ENCODE measurements around the gene ERVH48-1.
A peak's percentile ranks its signal among the peaks of the same experiment; 100 is the strongest.

Gene ERVH48-1

DNA sequence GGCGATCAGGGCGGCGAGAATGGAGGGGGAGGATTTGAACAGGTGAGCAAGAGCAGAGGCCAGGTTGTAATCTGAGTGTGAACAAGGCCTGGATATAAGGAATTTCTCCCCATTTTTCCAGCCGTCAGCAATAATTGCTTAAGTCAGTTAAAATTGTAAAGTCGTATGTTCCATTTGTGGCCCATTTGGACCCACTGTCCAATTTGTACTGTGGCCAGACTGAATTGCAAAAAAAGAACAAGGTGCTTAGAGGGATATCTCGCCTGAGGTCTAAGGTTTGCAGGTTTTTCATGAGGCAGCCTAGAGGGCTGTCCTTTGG lies 1.0 kb downstream of the ERVH48-1 start:
- no peaks in the 10 kb centered on the region; the same call in 1 of the 2 replicates for H3K4me1 ChIP-seq (ENCODE audit: control insufficient read depth, insufficient read depth, low read length)
- no peaks in the 10 kb centered on the region for H3K9me3 ChIP-seq (ENCODE audit: control insufficient read depth, insufficient read depth, low read depth, low read length)
- TF ChIP-seq WT1 (tag by site-specific recombination; IDR thresholded peaks at IDR 0.05): no peak
- TF ChIP-seq, protein P1, sequence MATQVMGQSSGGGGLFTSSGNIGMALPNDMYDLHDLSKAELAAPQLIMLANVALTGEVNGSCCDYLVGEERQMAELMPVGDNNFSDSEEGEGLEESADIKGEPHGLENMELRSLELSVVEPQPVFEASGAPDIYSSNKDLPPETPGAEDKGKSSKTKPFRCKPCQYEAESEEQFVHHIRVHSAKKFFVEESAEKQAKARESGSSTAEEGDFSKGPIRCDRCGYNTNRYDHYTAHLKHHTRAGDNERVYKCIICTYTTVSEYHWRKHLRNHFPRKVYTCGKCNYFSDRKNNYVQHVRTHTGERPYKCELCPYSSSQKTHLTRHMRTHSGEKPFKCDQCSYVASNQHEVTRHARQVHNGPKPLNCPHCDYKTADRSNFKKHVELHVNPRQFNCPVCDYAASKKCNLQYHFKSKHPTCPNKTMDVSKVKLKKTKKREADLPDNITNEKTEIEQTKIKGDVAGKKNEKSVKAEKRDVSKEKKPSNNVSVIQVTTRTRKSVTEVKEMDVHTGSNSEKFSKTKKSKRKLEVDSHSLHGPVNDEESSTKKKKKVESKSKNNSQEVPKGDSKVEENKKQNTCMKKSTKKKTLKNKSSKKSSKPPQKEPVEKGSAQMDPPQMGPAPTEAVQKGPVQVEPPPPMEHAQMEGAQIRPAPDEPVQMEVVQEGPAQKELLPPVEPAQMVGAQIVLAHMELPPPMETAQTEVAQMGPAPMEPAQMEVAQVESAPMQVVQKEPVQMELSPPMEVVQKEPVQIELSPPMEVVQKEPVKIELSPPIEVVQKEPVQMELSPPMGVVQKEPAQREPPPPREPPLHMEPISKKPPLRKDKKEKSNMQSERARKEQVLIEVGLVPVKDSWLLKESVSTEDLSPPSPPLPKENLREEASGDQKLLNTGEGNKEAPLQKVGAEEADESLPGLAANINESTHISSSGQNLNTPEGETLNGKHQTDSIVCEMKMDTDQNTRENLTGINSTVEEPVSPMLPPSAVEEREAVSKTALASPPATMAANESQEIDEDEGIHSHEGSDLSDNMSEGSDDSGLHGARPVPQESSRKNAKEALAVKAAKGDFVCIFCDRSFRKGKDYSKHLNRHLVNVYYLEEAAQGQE (tag by site-specific recombination; IDR thresholded peaks at IDR 0.05): 0 out of 2 replicates have a peak, but pooled peaks have one; percentile 3
- H3K27ac ChIP-seq (ENCODE audit: extremely low read depth, low read depth, low read length): peak overlapping the region; percentile 53
- ChIA-PET CTCF (no interaction called here), POLR2A (no interaction called here)
- no peaks in the 10 kb centered on the region for H3K36me3 ChIP-seq (ENCODE audit: control insufficient read depth in 2 of 2, insufficient read depth in 1 of 2, low read length in 2 of 2)
- H3K4me3 ChIP-seq (ENCODE audit: low read depth, low read length): no peak overlapping the region

GRCh38 chr21:42923553-42924432 lies 1.6 kb downstream of the ERVH48-1 start:
- Histone ChIP-seq H3K4me1 (ENCODE audit: control insufficient read depth, insufficient read depth, low read length) (no peaks in the 10 kb centered on the region; the same call in 1 of the 2 replicates), H3K4me3 (ENCODE audit: low read depth, low read length) (no peak overlapping the region), H3K9me3 (ENCODE audit: control insufficient read depth, insufficient read depth, low read depth, low read length) (no peaks in the 10 kb centered on the region), H3K27ac (ENCODE audit: extremely low read depth, low read depth, low read length) (peak overlapping the region; percentile 53), H3K36me3 (ENCODE audit: control insufficient read depth in 2 of 2, insufficient read depth in 1 of 2, low read length in 2 of 2) (no peaks in the 10 kb centered on the region)
- ChIA-PET CTCF (interaction anchor here (0.7 to 1.3 kb wide), 5 partner anchors 9 to 39 kb away, joined by 3 to 5 read pairs (median 3); no protein-coding TSS in a partner anchor), POLR2A (no interaction called here)
- TF ChIP-seq ZSCAN4 (tag by site-specific recombination; IDR thresholded peaks at IDR 0.05): no peak; the same call in 1 of the 2 replicates
- TF ChIP-seq ZFHX2 (tag by site-specific recombination; conservative IDR thresholded peaks at IDR 0.05): peak; percentile 48
- peak; percentile 97; the same call in 1 of the 2 replicates for TF ChIP-seq ZNF10 (tag by site-specific recombination; IDR thresholded peaks at IDR 0.05)
- TF ChIP-seq ZNF362 (tag by site-specific recombination; IDR thresholded peaks at IDR 0.05): 0 out of 2 replicates have a peak, but pooled peaks have one; percentile 22
- TF ChIP-seq, protein P2, sequence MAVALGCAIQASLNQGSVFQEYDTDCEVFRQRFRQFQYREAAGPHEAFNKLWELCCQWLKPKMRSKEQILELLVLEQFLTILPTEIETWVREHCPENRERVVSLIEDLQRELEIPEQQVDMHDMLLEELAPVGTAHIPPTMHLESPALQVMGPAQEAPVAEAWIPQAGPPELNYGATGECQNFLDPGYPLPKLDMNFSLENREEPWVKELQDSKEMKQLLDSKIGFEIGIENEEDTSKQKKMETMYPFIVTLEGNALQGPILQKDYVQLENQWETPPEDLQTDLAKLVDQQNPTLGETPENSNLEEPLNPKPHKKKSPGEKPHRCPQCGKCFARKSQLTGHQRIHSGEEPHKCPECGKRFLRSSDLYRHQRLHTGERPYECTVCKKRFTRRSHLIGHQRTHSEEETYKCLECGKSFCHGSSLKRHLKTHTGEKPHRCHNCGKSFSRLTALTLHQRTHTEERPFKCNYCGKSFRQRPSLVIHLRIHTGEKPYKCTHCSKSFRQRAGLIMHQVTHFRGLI (tag by site-specific recombination; IDR thresholded peaks at IDR 0.05): no peak
- TF ChIP-seq ZNF558 (tag by site-specific recombination; IDR thresholded peaks at IDR 0.05): peak; percentile 36; the same call in 1 of the 2 replicates
- TF ChIP-seq ZBTB21 (tag by site-specific recombination; IDR thresholded peaks at IDR 0.05): peak; percentile 67; the same call in 1 of the 2 replicates
- TF ChIP-seq ZBTB8A (tag by site-specific recombination; IDR thresholded peaks at IDR 0.05): peak; percentile 59
- TF ChIP-seq, protein P3, sequence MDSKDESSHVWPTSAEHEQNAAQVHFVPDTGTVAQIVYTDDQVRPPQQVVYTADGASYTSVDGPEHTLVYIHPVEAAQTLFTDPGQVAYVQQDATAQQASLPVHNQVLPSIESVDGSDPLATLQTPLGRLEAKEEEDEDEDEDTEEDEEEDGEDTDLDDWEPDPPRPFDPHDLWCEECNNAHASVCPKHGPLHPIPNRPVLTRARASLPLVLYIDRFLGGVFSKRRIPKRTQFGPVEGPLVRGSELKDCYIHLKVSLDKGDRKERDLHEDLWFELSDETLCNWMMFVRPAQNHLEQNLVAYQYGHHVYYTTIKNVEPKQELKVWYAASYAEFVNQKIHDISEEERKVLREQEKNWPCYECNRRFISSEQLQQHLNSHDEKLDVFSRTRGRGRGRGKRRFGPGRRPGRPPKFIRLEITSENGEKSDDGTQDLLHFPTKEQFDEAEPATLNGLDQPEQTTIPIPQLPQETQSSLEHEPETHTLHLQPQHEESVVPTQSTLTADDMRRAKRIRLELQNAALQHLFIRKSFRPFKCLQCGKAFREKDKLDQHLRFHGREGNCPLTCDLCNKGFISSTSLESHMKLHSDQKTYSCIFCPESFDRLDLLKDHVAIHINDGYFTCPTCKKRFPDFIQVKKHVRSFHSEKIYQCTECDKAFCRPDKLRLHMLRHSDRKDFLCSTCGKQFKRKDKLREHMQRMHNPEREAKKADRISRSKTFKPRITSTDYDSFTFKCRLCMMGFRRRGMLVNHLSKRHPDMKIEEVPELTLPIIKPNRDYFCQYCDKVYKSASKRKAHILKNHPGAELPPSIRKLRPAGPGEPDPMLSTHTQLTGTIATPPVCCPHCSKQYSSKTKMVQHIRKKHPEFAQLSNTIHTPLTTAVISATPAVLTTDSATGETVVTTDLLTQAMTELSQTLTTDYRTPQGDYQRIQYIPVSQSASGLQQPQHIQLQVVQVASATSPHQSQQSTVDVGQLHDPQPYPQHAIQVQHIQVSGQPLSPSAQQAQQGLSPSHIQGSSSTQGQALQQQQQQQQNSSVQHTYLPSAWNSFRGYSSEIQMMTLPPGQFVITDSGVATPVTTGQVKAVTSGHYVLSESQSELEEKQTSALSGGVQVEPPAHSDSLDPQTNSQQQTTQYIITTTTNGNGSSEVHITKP (tag by site-specific recombination; IDR thresholded peaks at IDR 0.05): peak; percentile 86
- peak; percentile 97 for TF ChIP-seq ZNF366 (tag by site-specific recombination; conservative IDR thresholded peaks at IDR 0.05)
- TF ChIP-seq ZNF423 (tag by site-specific recombination; IDR thresholded peaks at IDR 0.05): peak; percentile 91
- peak; percentile 40; the same call in 1 of the 2 replicates for TF ChIP-seq ZFP3 (tag by site-specific recombination; IDR thresholded peaks at IDR 0.05; ENCODE audit: low read depth)
- TF ChIP-seq ZFP69B (tag by site-specific recombination; IDR thresholded peaks at IDR 0.05): peak; percentile 67; the same call in 1 of the 2 replicates
- TF ChIP-seq ZNF324 (tag by site-specific recombination; IDR thresholded peaks at IDR 0.05): peak; percentile 95
- TF ChIP-seq ZNF335 (tag by site-specific recombination; conservative IDR thresholded peaks at IDR 0.05): peak; percentile 86
- TF ChIP-seq, protein P4, sequence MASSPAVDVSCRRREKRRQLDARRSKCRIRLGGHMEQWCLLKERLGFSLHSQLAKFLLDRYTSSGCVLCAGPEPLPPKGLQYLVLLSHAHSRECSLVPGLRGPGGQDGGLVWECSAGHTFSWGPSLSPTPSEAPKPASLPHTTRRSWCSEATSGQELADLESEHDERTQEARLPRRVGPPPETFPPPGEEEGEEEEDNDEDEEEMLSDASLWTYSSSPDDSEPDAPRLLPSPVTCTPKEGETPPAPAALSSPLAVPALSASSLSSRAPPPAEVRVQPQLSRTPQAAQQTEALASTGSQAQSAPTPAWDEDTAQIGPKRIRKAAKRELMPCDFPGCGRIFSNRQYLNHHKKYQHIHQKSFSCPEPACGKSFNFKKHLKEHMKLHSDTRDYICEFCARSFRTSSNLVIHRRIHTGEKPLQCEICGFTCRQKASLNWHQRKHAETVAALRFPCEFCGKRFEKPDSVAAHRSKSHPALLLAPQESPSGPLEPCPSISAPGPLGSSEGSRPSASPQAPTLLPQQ (tag by site-specific recombination; IDR thresholded peaks at IDR 0.05): peak; percentile 88

Measured in HEK293 (cell line).